HG03045 (cell line): ENCODE results near the gene TENM4.
"Not testable (repeated sequence)": the region's sequence is repeated elsewhere in the genome, so short reads cannot be mapped to it uniquely, and the experiment has no call there.

Experiments used
- ATAC-seq: cut with Tn5 transposase; IDR thresholded peaks from one replicate; pipeline ENCODE4 v1.9.1; 2021; ENCODE audit warnings: mild to moderate bottlenecking, moderate library complexity; ENCODE audit not compliant: unreplicated experiment

Gene TENM4

GRCh38 chr11:79191716-79192115 lies 249.1 kb downstream of the TENM4 start:
- not testable (repeated sequence) for ATAC-seq

- not testable (repeated sequence) for ATAC-seq
These were observed 250.3 kb downstream of the TENM4 start for GRCh38 chr11:79190553-79190952.

- no peak for ATAC-seq
These were observed 251.2 kb downstream of the TENM4 start for GRCh38 chr11:79189601-79190000.

DNA sequence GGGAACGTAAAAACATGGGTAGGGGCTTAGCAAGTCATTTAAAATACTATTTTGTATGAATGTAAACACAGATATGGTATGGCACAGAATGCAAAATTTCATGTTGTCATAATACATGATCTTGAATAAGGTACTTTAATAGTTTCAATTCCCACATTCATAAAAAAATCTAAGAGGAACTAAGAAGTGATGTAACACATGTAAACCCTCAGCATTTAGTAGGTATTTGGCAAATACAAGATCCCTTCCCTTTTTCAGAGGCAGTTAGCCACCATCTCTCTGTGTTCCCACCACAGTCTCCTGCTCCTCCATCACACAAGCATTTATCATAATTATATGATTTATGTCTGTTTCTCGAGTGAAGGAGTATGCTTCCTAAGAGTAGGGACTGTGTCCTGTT lies 251.8 kb downstream of the TENM4 start:
- ATAC-seq: no peak

DNA sequence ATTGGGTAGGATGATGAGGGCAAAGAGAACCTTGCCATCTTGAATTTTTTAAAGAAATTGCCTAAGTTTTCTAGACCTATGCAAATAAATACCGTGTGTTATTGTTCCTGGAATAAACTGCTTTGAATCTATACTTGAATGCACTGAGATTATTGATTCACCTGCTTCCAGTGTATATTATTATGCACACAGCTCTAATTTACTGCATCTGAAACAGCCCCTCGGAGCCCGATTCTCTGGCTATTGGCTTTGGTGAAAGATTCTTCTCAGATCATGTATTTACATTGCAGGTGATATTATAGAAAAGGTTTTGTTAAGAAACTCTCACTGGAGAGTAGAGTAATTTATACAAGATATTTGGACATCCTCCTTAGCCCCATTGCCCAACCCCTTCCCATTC lies 254.2 kb downstream of the TENM4 start:
- ATAC-seq: no peak

DNA sequence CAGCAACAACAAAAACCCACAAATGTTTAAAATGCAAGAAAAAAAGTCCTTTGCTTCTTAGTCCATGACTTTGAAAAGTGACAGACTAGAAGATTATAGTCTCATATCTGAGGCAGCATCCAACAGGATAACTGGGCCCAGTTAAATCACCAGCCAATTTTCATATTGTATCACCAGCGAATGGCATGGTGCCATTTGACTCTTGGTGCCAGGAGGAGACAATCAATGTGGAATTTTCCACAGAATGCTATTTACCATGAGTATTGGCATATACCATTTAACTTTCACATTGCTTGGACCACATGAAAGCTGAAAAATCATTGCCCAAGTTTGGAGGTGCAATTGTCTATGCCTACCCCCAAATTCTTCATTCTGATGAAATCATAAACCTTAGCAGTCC lies 255.5 kb downstream of the TENM4 start:
- no peak for ATAC-seq

DNA sequence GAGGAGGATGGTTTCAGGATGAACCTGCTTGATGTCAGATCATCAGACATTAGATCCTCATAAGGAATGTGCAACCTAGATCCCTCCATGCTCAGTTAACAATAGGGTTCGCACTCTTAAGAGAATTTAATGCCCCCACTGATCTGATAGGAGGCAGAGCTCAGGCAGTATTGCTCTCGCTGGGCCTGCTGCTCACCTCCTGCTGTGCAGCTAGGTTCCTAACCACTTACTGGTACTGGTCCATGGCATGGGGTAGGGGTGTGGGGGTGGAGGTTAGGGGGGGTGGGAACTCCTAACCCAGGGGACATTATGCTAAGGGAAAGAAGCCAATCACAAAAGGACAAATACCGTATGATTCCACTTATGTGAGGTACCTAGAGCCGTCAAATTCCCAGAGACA lies 256.5 kb downstream of the TENM4 start:
- no peak for ATAC-seq

- no peak for ATAC-seq
These were observed 258.0 kb downstream of the TENM4 start for GRCh38 chr11:79182794-79183193.

GRCh38 chr11:79179087-79179486 lies 261.7 kb downstream of the TENM4 start:
- ATAC-seq: no peak

GRCh38 chr11:79174045-79175008 lies 266.5 kb downstream of the TENM4 start:
- ATAC-seq: no peak

DNA sequence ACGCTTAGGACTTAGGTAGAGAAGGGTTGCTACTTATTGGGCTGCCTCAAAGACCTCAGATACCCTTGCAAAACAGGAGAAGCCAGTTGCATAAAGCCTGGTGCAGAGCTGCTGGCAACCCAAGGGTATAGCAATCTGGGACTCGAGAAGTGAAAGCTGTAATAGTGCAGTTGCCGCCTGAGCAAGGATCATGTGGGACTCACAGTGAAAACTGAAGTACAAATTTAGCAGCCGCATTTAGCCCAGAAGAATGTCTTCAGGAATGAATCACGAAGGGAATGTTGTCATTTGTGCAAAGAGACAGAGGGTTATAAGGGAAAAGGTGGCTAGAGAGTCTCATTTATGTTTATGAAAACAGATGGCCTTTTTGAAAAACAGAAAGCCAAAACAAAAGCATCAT lies 267.2 kb downstream of the TENM4 start:
- no peak for ATAC-seq

GRCh38 chr11:79170321-79170720 lies 270.5 kb downstream of the TENM4 start:
- ATAC-seq: no peak

DNA sequence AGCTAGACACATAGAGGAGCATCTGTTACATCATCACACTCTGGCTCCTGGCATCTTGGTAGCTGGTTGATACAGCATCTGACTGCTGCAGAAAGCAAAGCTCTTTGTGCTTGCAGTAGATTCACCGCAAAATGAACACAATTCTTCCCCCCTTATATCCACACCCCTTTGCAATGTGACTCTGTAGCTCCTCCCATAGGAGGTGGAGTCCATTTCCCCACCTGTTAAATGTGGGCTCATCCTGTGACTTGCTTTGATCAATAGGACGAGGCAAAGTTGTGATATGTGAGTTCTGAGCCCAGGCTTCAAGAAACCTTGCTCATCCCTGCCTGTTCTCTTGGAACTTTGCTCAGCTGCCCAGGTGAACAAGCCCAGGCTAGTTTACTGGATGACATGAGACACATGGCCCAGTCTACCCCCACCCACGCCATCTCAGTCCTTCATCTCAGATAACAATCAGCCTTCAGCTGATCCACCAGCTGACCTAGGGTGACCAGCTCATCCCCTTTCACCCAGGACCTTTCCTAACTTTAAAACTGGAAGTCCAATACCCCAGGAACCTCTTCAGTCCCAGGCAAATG lies 272.2 kb downstream of the TENM4 start:
- no peak for ATAC-seq

DNA sequence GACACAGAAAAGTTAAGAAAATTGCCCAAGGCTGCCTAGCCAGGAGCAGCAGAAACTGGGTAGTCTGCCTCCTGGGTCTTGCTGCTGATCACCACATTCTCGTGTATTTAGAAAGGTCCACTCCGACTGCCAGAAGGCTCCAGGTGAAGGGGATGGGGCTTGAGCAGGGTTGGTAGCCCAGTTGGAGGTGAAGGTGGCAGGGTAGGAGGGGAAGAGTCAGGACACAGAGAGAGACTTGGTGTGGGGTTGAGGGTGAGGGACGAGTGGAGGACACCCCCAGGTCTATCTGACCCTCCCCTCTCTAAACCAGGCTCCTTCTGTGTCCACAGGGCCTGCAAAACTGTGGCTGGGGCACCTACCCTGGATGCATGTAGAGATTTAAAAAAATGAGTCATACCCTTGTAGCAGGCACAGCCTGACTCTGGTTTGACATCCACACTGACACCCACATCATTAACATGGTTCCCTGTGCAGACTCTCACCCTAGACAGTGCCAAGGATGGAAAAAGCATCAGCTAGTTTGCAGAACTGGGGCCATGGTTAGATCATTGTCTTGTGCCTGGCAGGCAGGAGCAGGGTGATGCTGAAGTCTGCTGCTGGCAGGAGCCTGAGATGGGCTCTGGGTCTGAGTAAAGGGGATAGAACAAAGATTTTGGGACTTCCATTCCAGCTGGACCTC lies 273.2 kb downstream of the TENM4 start:
- ATAC-seq: no peak

DNA sequence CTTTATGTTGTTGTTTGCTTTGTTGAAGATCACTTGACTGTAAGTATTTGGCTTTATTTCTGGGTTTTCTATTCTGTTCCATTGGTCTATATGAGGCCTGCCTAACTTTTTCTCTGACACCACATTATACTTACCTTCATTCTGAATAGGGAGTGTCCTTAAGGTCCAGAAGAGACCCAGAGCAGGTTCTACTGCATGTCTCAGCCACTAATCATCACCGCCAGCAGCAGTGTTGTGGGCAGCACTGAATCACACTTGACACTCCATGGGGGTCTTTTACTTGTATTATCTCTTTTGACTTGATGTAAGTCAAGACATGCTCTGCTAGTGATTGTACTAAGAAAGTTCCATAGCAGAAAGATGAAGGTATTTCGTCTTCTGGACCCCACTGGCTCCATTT lies 274.9 kb downstream of the TENM4 start:
- ATAC-seq: no peak

GRCh38 chr11:79160791-79161403 lies 279.9 kb downstream of the TENM4 start:
- ATAC-seq: no peak

- no peak for ATAC-seq
These were observed 281.0 kb downstream of the TENM4 start for GRCh38 chr11:79159657-79160450.

GRCh38 chr11:79157738-79158137 lies 283.1 kb downstream of the TENM4 start:
- ATAC-seq: no peak

GRCh38 chr11:79156031-79156430 lies 284.8 kb downstream of the TENM4 start:
- ATAC-seq: no peak

DNA sequence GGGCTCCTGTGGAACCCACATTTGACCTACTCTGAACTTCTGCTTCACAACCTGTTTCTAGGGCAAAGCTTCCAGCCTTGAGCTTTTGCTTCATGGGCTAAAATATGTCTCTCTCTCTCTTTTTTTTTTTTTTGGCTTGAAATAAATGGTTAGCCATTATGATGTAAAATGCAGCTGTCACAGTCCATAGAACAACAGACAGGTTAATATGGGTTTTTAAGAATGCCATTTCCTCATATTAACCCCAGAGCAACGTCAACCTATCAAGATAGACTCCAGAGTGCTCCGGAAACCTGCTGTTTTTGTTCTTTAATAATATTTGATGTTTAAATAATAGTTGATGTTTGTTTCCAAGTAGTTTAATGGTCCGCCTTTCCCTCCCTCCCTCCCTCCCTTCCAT lies 285.6 kb downstream of the TENM4 start:
- no peak for ATAC-seq

DNA sequence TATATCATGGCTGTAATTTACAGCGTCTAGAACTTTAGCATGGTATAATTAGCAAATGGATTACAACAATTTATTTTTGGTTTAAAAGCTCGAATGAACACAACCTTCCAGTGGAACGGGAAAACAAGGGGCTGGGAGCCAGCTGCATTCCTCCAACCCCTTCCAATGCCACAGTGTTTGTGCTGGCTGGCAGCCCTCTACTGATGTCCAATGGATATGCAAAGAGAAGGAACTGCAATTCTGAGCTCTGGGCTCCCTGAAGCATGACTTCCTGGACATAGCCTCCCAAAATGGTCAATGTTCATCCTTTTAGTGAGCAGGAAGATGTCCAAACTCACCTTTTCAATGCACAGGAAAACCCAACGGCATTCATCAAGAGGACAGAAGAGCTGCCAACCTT lies 288.3 kb downstream of the TENM4 start:
- ATAC-seq: no peak
